GM21576 (cell line): ENCODE measurements around the gene TLR8.
"Not testable (repeated sequence)": the region's sequence is repeated elsewhere in the genome, so short reads cannot be mapped to it uniquely, and the experiment has no call there.

Experiments
- ATAC-seq: cut with Tn5 transposase; IDR thresholded peaks from one replicate; pipeline ENCODE4 v1.9.1; 2021; ENCODE audit warnings: mild to moderate bottlenecking, moderate library complexity; ENCODE audit not compliant: unreplicated experiment

The TLR8 gene

GRCh38 chrX:12963210-12963850 lies 56.9 kb downstream of the TLR8 start:
- not testable (repeated sequence) for ATAC-seq

- no peak for ATAC-seq
These were observed 58.9 kb downstream of the TLR8 start for GRCh38 chrX:12965131-12965940.

- ATAC-seq = no peak
These were observed 59.7 kb downstream of the TLR8 start for GRCh38 chrX:12966151-12966550.

- no peak for ATAC-seq
These were observed 61.5 kb downstream of the TLR8 start for GRCh38 chrX:12967711-12968465.

- ATAC-seq = no peak
These were observed 64.3 kb downstream of the TLR8 start for GRCh38 chrX:12970691-12971202.

- ATAC-seq = no peak
These were observed 65.0 kb downstream of the TLR8 start for GRCh38 chrX:12971282-12972003.

- no peak for ATAC-seq
These were observed 65.8 kb downstream of the TLR8 start for GRCh38 chrX:12972243-12972642.
